Measurements from ENCODE around the gene WDR91.

GRCh38 chr7:135195156-135195555 is 16.2 kb downstream of the WDR91 start:
- no peak for TF ChIP-seq CTCF (conservative IDR thresholded peaks at IDR 0.05 in 1 of 2, IDR thresholded peaks at IDR 0.05 in 1 of 2; ENCODE audit: extremely low read depth in 1 of 2, insufficient read depth in 1 of 2, low read depth in 1 of 2, low read length in 2 of 2)
- no peak for TF ChIP-seq EZH2 (IDR thresholded peaks at IDR 0.05; ENCODE audit: borderline replicate concordance, low read length)
